Inferior parietal cortex (tissue), 1 donor: Measurements from ENCODE around the gene MTHFD1L.

ENCODE experiments used
- DNase-seq: peaks from one replicate; pipeline ENCODE4 v3.0.0-alpha.2; 2016; ENCODE audit errors: extremely low spot score

MTHFD1L gene

GRCh38 chr6:150934380-150934779, 68.9 kb downstream of the MTHFD1L start:
- no peak for DNase-seq

DNA sequence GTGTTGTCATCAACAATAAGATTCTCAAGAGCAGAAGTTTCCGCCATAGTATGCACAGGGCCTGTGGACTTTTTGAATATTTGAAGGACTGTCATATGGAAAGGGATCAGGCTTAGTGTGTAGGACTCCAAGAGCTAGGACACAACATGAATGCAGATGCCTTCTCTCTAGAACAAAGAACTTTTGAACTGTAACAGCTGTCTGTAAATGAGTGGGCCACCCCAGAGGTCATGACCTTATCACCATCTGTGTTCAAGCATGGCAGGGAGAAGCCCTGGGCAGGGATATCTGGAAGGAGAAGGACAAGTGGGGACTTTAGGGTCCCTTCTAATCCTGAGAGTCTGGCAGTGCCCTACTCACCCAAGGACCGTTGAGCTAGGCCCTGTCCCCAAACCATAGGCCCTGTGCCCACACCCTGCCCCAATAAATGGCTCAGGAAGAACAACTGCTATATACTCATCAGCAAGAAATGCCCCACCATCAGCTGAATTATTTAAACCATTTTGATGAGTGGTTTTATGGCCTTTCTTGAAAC, 70.6 kb downstream of the MTHFD1L start:
- no peak for DNase-seq

DNA sequence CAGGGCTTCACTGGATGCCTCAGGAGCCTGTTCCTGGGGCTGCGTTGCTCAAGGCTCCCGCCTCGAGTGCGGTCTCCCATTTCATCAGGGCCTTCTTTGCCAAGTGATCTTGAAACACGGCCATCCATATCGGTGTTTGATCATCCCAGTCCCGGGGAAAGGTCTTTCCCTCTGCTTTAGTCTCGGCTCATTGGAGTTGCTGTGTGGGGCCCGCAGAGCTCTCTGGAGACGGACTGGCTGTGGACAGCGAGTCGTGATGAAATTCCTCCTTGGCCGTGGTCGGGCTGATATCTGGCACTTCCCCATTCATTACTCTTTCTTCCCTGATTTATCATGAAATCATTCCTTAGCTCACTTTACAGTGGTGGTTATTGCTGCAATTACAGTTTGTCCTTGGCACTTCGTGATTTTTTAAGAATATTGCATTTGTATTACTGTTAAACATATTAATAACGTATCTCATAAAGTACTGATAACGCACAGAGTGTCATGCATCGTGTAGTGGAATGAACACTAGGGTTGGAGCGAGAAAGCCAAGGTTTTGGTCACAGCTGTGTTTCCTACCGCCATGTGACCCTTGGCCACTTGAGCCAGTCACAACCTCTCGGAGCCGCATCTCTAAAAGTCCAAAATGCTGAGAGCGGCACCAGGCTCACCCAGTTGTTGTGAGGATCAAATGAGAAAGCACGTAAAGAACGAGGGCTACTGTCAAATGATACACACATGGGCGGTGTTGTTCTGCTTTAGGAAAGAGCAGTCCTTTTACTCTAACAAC, 71.8 kb downstream of the MTHFD1L start:
- no peak for DNase-seq

DNA sequence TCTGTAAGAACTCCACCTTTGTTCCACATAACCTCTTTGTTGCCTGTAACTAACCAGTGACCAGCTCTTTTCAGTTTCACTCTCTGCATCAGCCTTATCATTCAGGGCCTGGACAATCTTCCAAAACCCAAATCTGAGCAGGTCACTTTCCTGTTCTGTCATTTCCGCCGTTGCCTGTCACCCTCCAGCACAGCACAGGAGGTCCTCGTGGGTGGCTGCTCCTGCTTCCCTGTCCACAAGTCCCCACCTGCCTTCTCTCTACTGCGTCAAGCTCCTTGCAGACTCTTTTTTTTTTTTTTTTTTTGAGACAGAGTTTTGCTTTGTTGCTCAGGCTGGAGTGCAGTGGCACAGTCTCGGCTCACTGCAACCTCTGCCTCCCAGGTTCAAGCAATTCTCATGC, 73.9 kb downstream of the MTHFD1L start:
- no peak for DNase-seq

- DNase-seq: no peak
These were observed 75.4 kb downstream of the MTHFD1L start for GRCh38 chr6:150940941-150941340.

DNA sequence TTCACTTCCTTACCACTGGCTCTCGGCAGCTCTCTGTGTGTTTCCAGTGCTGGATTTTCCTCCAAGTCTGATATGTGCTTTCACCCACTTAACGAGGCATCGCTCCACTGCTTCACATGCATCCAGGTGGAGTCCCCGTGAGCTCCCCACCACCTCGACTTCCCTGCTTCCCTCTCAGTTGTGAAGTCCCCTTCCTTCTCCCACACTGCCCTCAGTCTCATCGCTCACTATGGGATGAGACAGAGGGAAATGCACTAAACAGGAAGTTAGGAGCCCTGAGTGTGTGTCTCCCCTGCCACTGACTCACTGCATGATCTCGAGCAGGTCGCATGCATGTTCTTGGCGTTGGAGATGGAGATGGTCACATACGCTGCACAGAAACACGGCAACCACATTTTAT, 84.0 kb downstream of the MTHFD1L start:
- no peak for DNase-seq

- no peak for DNase-seq
These were observed 88.3 kb downstream of the MTHFD1L start for GRCh38 chr6:150953851-150954250.

- DNase-seq: no peak
These were observed 93.7 kb downstream of the MTHFD1L start for GRCh38 chr6:150959166-150959565.

GRCh38 chr6:150962436-150962835, 96.9 kb downstream of the MTHFD1L start:
- DNase-seq: no peak

- DNase-seq: no peak
These were observed 99.3 kb downstream of the MTHFD1L start for GRCh38 chr6:150964765-150965164.

DNA sequence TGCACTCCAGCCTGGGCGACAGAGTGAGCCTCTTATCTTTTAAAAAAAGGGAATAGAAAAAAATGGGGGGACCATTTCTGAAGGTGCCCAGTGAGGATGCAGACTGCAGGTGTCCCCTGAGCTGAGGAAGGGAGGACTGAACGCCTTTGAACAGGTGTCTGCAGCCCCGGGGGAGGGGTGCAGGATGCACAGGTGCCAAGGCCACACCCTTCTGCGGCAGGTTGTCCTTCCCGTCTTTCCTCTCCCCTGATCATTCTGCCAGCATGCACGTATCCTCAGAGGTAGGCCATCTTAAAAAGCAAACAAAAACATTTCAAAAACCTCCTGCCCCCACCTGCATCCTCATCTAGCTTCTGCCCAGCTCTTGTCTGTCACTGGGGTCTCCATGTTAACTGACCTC, 101.3 kb downstream of the MTHFD1L start:
- no peak for DNase-seq

- DNase-seq: no peak
These were observed 101.9 kb downstream of the MTHFD1L start for GRCh38 chr6:150967381-150967780.

GRCh38 chr6:150967910-150968309, 102.4 kb downstream of the MTHFD1L start:
- DNase-seq: no peak

GRCh38 chr6:150969901-150970300, 104.4 kb downstream of the MTHFD1L start:
- DNase-seq: no peak

GRCh38 chr6:150971219-150971618, 105.7 kb downstream of the MTHFD1L start:
- no peak for DNase-seq

- no peak for DNase-seq
These were observed 109.6 kb downstream of the MTHFD1L start for GRCh38 chr6:150975136-150975535.

DNA sequence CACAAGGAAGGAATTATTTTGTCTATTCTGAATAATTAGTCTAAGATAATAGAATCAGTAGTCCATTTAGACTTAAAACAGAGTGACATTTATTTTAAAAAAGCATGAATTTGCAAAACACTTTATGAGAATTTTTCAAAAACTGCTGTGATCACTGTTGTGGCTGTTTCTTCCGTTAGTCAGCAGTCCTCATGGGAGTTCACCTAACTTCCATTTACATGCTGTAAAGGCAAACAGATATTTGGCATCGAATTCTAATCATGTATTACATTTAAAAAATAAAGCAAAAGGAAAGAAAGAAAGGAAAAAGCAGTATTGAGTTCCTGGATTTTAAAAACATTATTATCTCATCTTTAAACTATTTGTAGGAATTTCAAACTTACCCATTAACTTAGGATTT, 111.8 kb downstream of the MTHFD1L start:
- no peak for DNase-seq

DNA sequence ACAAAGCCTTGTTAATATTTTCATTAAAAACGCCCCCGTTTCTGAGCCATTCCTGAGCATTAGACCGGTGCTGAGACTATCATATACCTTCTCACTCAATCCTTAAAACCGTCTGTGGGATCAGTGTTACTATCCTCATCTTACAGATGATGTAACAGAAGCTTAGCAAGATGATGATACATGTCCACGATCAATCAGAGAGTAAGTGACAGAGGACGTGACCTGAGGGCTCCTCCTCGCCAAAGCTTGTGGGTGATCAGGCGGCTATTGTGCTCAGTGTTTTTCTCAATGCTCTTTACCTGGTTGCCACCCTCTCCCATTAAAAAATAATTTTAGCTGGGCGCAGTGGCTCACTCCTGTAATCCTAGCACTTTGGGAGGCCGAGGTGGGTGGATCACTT, 113.1 kb downstream of the MTHFD1L start:
- no peak for DNase-seq

GRCh38 chr6:150979826-150980350, 114.4 kb downstream of the MTHFD1L start:
- no peak for DNase-seq

DNA sequence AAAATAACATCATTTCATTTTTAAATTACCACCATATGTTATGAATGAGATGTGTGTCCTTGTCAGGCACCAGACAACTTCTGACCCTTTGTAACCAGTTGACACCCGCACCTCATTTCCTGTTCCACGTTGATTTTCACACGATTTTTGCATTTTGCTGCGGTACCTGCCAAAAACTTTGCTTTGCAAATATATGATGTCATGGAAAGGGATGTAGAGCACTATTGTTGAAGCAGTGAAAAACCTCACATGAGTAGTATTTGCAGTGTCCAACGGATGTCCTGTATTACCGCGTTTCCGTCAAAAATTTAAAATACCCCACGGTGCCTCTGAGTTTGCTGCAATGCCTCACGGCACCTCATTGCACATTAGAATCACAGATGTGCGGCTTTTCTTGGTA, 115.6 kb downstream of the MTHFD1L start:
- DNase-seq: no peak

GRCh38 chr6:150981669-150982068, 116.2 kb downstream of the MTHFD1L start:
- DNase-seq: no peak

DNA sequence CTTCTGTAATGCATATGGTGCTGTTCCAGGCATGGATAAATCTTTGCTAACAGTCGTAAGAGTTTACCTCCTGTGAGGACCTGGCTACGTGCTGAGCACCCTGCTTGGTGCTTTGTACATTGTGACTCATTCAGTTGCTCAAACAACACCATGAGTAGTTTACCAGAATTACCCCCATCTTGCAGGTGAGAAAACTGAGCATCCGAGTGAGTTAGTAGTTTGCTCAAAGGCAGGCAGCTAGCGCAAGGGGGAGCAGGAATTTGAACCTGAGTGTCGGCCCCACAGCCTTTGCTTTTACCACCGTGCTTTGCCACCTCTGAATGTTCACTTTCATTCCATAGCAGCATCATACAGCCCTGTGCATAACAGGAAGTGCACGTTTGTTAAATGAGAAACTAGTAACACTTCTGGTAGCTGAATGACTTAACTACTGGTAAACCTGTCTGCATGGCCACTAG, 121.9 kb downstream of the MTHFD1L start:
- no peak for DNase-seq

GRCh38 chr6:150987855-150988464, 122.5 kb downstream of the MTHFD1L start:
- DNase-seq: no peak
